ENCODE results near the gene RALGPS1.
"Not testable (repeated sequence)": the region's sequence is repeated elsewhere in the genome, so short reads cannot be mapped to it uniquely, and the experiment has no call there.

RALGPS1 gene

DNA sequence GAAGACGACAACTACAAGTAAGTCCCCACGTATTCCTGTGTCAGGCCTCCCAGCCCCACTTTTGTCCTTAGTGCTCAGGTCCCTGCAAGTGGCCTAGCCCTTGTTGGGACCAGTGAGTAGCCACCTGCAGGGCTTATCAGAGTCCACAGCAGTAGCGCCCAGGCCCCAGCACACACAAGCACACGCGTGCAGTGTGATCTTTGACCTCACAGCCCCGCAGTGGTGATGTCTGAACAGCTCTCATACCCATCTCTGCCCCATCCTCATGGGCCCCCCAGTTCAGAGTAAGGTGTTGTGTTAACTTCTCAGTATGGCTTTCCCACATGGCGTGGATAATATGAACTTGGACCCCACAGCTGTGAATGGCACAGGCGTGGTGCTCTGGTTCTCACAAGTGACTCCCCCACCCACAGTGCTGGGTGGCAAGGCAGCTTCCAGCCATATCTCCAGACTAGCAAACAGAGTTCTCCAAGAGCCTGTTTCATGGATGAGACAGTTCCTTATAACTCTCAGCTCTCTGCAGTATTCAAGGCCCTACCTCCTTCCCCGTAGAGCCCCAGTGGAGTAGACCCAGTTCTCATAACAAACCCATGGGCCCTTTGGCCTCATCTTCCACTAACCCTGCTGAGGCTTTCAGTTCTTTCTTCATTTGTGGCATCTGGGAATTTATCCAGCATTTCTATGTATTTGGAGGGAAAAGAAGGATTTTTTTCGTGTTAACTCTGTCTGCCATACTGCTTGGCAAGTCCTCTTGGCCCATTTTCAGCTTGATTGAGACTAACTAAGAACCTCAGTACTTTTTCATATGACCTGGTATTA is 254.4 kb downstream of the RALGPS1 start:
- DNase-seq (ENCODE audit: low read depth in 2 of 2, low spot score in 1 of 2) = no peak

GRCh38 chr9:127169575-127169883 is 254.9 kb downstream of the RALGPS1 start:
- no peak for DNase-seq (ENCODE audit: low read depth in 2 of 2, low spot score in 1 of 2)

DNA sequence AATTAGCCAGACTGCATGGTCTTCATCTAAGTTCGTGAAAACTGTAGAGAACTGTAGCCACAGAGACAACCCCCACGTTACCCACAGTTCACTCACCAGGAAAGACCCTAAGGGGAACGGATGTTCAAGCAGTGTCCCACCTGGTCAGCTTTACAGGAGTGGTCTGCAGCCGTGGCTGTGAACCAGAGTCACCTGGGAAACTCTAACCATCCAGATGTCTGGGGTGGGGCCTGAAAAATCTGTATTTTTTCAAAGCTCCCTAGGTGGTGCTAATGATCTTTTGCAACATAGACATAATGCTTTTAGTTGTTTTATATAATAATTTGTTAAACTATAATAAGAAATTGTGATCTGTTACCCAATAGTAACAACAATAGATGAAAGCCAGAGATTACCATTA is 255.5 kb downstream of the RALGPS1 start:
- no peak for DNase-seq (ENCODE audit: low read depth in 2 of 2, low spot score in 1 of 2)

- no peak for DNase-seq (ENCODE audit: low read depth in 2 of 2, low spot score in 1 of 2)
Observed at GRCh38 chr9:127170652-127171051, 256.1 kb downstream of the RALGPS1 start.

- not testable (repeated sequence) for DNase-seq (ENCODE audit: low read depth in 2 of 2, low spot score in 1 of 2)
Observed at GRCh38 chr9:127171348-127171747, 256.8 kb downstream of the RALGPS1 start.

- DNase-seq (ENCODE audit: low read depth in 2 of 2, low spot score in 1 of 2) = no peak
Observed at GRCh38 chr9:127172066-127172707, 257.6 kb downstream of the RALGPS1 start.

- no peak for DNase-seq (ENCODE audit: low read depth in 2 of 2, low spot score in 1 of 2)
Observed at GRCh38 chr9:127173063-127173462, 258.5 kb downstream of the RALGPS1 start.

- no peak for DNase-seq (ENCODE audit: low read depth in 2 of 2, low spot score in 1 of 2)
Observed at GRCh38 chr9:127174386-127175318, 260.1 kb downstream of the RALGPS1 start.

DNA sequence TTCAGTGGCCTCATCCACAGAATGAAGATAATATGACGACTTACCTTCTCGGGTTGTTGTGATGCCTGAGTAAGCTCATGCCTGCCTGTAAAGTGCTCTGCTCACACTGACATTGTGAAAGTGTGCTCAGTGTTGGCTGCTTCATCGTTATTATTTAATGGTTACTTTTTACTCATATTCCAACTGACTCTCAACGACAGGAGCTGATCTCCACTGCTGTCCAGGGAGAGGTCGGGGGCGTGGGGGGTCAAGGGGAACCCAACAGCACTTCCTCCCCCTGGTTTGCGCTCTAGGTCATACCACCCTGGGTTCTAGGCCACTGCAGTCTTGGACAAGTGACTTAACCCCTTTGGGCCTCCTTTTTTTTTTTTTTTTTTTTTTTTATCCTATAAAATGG is 260.7 kb downstream of the RALGPS1 start:
- no peak for DNase-seq (ENCODE audit: low read depth in 2 of 2, low spot score in 1 of 2)

DNA sequence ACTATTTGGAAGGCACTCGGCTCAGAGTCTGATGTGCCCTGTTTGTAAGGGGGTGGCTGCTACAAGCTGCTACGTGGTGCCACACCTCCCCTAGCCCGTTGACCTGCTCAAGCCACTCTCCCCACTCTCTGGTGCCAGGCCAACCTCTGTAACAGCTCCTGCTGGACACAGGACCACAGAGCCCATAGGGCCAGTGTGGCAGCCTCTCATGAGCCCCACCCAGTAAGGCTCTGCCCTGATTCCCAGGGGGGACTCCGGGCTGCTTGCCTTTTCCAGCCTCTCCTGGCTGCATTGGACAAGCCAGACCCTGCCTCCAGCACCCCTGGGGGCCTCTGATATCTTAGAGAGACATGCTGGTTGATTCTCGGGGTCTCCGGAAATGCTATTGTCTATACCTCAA is 261.2 kb downstream of the RALGPS1 start:
- no peak for DNase-seq (ENCODE audit: low read depth in 2 of 2, low spot score in 1 of 2)

- DNase-seq (ENCODE audit: low read depth in 2 of 2, low spot score in 1 of 2) = no peak
Observed at GRCh38 chr9:127176631-127177030, 262.0 kb downstream of the RALGPS1 start.

DNA sequence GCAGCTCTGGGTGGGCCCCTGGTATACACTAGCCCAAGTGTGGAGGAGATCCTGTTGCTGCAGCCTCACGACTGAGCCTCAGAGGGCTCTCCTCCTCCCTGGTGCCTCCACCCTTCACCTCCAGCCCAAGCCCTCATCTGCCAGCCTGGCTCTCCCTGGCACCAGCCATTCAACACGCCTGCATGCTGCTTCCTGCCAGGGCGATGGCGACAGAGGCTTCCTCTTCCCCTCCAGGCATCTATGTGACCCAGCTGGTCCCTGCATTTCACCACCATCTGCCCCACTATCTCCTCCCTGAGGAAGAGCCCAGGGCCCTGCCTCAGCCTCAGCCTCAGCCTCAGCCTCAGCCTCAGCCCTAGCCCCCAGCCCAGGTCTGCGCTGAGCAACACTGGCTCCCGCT is 262.6 kb downstream of the RALGPS1 start:
- no peak for DNase-seq (ENCODE audit: low read depth in 2 of 2, low spot score in 1 of 2)

GRCh38 chr9:127177665-127178265 is 263.2 kb downstream of the RALGPS1 start:
- DNase-seq (ENCODE audit: low read depth in 2 of 2, low spot score in 1 of 2) = no peak

GRCh38 chr9:127178686-127179632 is 264.4 kb downstream of the RALGPS1 start:
- no peak for DNase-seq (ENCODE audit: low read depth in 2 of 2, low spot score in 1 of 2)

GRCh38 chr9:127179633-127180441 is 265.3 kb downstream of the RALGPS1 start:
- no peak for DNase-seq (ENCODE audit: low read depth in 2 of 2, low spot score in 1 of 2)

DNA sequence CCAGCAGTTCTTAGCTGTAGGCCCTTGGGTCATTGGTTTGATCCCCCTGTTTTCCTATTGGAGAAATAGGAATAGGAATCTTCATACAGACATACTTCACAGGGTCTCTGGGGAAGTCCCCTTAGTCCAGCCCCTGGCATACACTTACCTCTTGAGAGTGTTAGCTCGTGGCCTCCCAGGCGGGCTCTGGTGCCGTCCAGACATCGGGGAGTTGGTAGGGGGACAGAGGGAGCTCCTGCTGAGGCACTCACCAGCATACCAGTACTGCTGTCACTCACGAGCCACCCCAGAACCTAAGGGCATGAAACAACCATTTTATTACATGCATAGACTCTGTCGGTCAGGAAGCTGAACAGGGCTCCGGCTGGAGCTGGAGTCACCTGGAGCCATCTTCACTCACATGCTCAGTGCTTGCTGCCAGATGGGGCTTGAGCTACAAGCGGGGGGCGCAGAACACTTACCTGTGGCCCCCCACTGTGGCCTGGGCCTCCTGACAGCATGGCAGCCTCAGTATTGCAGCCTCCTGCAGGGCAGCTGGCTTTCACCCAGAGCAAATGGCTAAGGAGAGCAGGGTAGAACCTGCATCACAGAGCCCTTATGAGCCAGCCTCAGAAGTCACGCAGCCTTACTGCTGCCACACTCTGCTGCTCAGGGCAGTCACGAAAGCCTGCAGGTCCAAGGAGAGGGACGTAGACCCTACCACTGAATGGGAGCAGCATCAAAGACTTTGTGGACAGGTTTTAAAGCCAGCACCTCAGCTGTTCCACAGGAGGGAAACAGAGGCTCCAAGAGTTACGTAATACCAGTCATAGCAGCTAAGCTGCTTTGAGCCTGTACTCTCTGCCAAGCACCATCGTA is 266.1 kb downstream of the RALGPS1 start:
- DNase-seq (ENCODE audit: low read depth in 2 of 2, low spot score in 1 of 2) = no peak

- no peak for DNase-seq (ENCODE audit: low read depth in 2 of 2, low spot score in 1 of 2)
Observed at GRCh38 chr9:127181315-127181580, 266.7 kb downstream of the RALGPS1 start.

- no peak for DNase-seq (ENCODE audit: low read depth in 2 of 2, low spot score in 1 of 2)
Observed at GRCh38 chr9:127181595-127182190, 267.1 kb downstream of the RALGPS1 start.

All from stimulated activated CD8-positive, alpha-beta memory T cell treated with anti-CD3 and anti-CD28 coated beads, Interleukin-4, amount 100 ng/mL, for 1 hour (primary cell).